OCI-LY1 (cell line): ENCODE measurements around the gene SORBS1.

Experiments used
- H2AFZ ChIP-seq: fragments of 200-600 bp; sonication (generic), shearing (Covaris generic); 2 replicates; pipeline ENCODE4 v1.6.0; 2014; ENCODE audit warnings: antibody characterized with exemption, mild to moderate bottlenecking, low read length
- H3F3A ChIP-seq: fragments of 200-600 bp; sonication (generic), shearing (Covaris generic); 2 replicates; pipeline ENCODE4 v1.6.0; 2014; ENCODE audit warnings: mild to moderate bottlenecking, antibody characterized with exemption, low read length, moderate library complexity; ENCODE audit not compliant: insufficient read depth
- H3K27ac ChIP-seq: fragments of 200-600 bp; sonication (generic); 2 replicates; pipeline ENCODE4 v1.5.1; 2014; ENCODE audit warnings: low read length, mixed run types, mild to moderate bottlenecking, low read depth; ENCODE audit not compliant: poor library complexity, severe bottlenecking
- H3K27me3 ChIP-seq: fragments of 200-600 bp; sonication (generic); 2 replicates; pipeline ENCODE4 v1.6.0; 2014; ENCODE audit warnings: antibody characterized with exemption, mild to moderate bottlenecking, low read length, moderate library complexity; ENCODE audit not compliant: insufficient read depth
- H3K36me3 ChIP-seq: fragments of 200-600 bp; sonication (generic); 2 replicates; pipeline ENCODE4 v1.6.1; 2014; ENCODE audit warnings: mild to moderate bottlenecking, antibody characterized with exemption, low read length, moderate library complexity, mixed read lengths; ENCODE audit not compliant: insufficient read depth
- H3K4me1 ChIP-seq: fragments of 200-600 bp; sonication (generic); 2 replicates; pipeline ENCODE4 v1.5.1; 2014; ENCODE audit warnings: mild to moderate bottlenecking, low read length, moderate library complexity; ENCODE audit not compliant: insufficient read depth, severe bottlenecking
- H3K4me2 ChIP-seq: fragments of 200-600 bp; sonication (generic), shearing (Covaris generic); 2 replicates; pipeline ENCODE4 v1.6.1; 2014; ENCODE audit warnings: low read length
- H3K4me3 ChIP-seq: fragments of 200-600 bp; sonication (generic); 2 replicates; pipeline ENCODE4 v1.5.1; 2014; ENCODE audit warnings: low read length, low read depth, mild to moderate bottlenecking, mixed read lengths; ENCODE audit not compliant: poor library complexity, severe bottlenecking
- H3K79me2 ChIP-seq: fragments of 200-600 bp; shearing (Covaris generic); 2 replicates; pipeline ENCODE4 v1.6.1; 2016; ENCODE audit warnings: mixed run types, low read length, mixed read lengths; ENCODE audit not compliant: insufficient read depth
- H3K9ac ChIP-seq: fragments of 200-600 bp; sonication (generic), shearing (Covaris generic); 2 replicates; pipeline ENCODE4 v1.6.1; 2014; ENCODE audit warnings: mild to moderate bottlenecking, low read length, mixed read lengths
- H3K9me2 ChIP-seq: fragments of 200-600 bp; sonication (generic), shearing (Covaris generic); 2 replicates; pipeline ENCODE4 v1.6.1; 2014; ENCODE audit warnings: low read depth, mild to moderate bottlenecking, low read length, mixed read lengths
- H3K9me3 ChIP-seq: fragments of 200-600 bp; shearing (Covaris generic); 2 replicates; pipeline ENCODE4 v1.6.1; 2014; ENCODE audit warnings: low read length, mixed read lengths
- H4K20me1 ChIP-seq: fragments of 200-600 bp; sonication (generic), shearing (Covaris generic); 2 replicates; pipeline ENCODE4 v1.6.0; 2016; ENCODE audit warnings: mild to moderate bottlenecking, low read length; ENCODE audit not compliant: insufficient read depth
- EZH2 ChIP-seq: fragments of 200-600 bp; sonication (generic), shearing (Covaris generic); IDR thresholded peaks from 2 replicates; pipeline ENCODE4 v1.8.0; 2017; ENCODE audit warnings: borderline replicate concordance, mixed run types, mild to moderate bottlenecking, antibody characterized with exemption, low read length, moderate library complexity, mixed read lengths
- TF ChIP-seq, protein P1 (sequence below): fragments of 200-600 bp; sonication (generic), shearing (Covaris generic); IDR thresholded peaks from 2 replicates; pipeline ENCODE4 v1.5.1; 2017; ENCODE audit warnings: mild to moderate bottlenecking, antibody characterized with exemption, low read length, moderate library complexity, mixed read lengths

SORBS1 gene

DNA sequence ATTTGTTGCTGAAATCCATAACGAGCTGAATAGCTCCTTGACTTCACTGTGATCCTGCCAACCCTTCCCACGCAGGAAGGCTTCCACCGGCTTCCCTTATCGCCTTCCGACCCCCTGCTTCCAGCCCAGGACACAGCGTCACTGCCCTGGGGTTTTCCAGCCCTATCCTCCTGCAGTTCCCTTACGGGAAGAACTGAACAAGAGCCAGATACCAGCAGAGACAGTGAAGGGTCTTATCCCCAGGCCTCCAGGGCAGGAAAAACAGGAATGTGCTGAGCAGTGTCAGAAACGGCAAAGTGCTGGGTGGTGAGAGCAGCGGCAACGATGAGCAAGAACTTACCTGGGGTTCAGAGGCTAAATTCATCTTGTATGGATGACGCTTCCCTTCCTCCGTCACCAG lies 292.7 kb downstream of the SORBS1 start:
- Histone ChIP-seq H3K27me3 (no peaks in the 10 kb centered on the region), H3K4me1 (no peaks in the 10 kb centered on the region), H3K9me2 (no peaks in the 10 kb centered on the region), H3K36me3 (peaks cover 20% of the 10 kb centered on the region), H4K20me1 (no peaks in the 10 kb centered on the region), H2AFZ (no peak overlapping the region), H3K9ac (no peak overlapping the region), H3K27ac (no peak overlapping the region), H3F3A (no peaks in the 10 kb centered on the region), H3K9me3 (no peaks in the 10 kb centered on the region), H3K79me2 (no peaks in the 10 kb centered on the region), H3K4me3 (no peak overlapping the region), H3K4me2 (no peak overlapping the region)
- no peak for TF ChIP-seq EZH2
- TF ChIP-seq, protein P1, sequence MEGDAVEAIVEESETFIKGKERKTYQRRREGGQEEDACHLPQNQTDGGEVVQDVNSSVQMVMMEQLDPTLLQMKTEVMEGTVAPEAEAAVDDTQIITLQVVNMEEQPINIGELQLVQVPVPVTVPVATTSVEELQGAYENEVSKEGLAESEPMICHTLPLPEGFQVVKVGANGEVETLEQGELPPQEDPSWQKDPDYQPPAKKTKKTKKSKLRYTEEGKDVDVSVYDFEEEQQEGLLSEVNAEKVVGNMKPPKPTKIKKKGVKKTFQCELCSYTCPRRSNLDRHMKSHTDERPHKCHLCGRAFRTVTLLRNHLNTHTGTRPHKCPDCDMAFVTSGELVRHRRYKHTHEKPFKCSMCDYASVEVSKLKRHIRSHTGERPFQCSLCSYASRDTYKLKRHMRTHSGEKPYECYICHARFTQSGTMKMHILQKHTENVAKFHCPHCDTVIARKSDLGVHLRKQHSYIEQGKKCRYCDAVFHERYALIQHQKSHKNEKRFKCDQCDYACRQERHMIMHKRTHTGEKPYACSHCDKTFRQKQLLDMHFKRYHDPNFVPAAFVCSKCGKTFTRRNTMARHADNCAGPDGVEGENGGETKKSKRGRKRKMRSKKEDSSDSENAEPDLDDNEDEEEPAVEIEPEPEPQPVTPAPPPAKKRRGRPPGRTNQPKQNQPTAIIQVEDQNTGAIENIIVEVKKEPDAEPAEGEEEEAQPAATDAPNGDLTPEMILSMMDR: no peak

DNA sequence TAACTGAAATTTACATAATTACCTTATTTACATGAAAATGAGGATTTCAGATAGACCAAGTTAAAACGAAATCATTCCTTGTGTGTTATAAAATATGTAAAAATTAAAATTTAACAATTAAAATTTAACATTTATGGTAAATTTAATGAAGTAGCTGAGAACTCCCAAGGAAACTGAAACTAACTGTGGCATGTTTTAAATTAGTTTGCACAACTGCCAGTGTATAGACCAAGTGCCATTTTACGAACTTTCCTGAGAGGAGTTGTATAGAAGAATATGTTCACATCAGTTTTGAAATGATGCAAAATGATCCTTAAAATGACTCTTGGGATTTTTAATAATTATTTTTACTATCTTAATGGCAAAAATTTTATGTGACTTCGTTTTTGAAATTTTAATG lies 293.9 kb downstream of the SORBS1 start:
- Histone ChIP-seq H3K27me3 (no peaks in the 10 kb centered on the region), H4K20me1 (no peaks in the 10 kb centered on the region), H3K4me1 (no peaks in the 10 kb centered on the region), H3K9me2 (no peaks in the 10 kb centered on the region), H3K4me2 (no peak overlapping the region), H3K4me3 (no peak overlapping the region), H3K36me3 (peaks cover 26% of the 10 kb centered on the region), H3F3A (no peaks in the 10 kb centered on the region), H2AFZ (no peak overlapping the region), H3K9ac (no peak overlapping the region), H3K27ac (no peak overlapping the region), H3K9me3 (no peaks in the 10 kb centered on the region), H3K79me2 (no peaks in the 10 kb centered on the region)
- TF ChIP-seq, protein P1: no peak
- no peak for TF ChIP-seq EZH2

DNA sequence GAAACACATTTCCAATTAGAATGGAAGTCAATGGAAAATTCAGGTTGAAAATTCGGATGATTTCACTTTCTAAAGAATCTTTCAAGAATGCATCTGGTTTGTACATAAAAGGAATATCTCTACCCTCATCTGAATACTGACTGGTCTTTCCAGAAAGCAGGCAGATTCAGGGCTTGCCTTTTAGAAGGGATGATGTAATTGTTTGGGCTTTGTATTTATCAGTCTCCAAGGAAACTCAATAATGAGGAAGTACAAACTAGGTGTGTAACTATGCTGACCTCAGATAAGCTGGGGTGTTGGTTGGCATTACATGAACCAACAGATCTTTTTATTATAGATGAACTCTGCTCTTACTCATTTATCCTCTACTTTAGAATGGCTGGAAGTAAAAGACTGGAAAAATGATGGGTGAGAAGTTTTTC lies 294.5 kb downstream of the SORBS1 start:
- H3K4me1 ChIP-seq: no peaks in the 10 kb centered on the region
- H3K9ac ChIP-seq: no peak overlapping the region
- H3K79me2 ChIP-seq: no peaks in the 10 kb centered on the region
- H2AFZ ChIP-seq: no peak overlapping the region
- H3K9me2 ChIP-seq: no peaks in the 10 kb centered on the region
- no peak overlapping the region for H3K4me3 ChIP-seq
- TF ChIP-seq, protein P1: no peak
- TF ChIP-seq EZH2: no peak
- H3F3A ChIP-seq: no peaks in the 10 kb centered on the region
- H3K9me3 ChIP-seq: no peaks in the 10 kb centered on the region
- no peaks in the 10 kb centered on the region for H3K27me3 ChIP-seq
- peaks cover 26% of the 10 kb centered on the region for H3K36me3 ChIP-seq
- H3K27ac ChIP-seq: no peak overlapping the region
- H4K20me1 ChIP-seq: no peaks in the 10 kb centered on the region
- H3K4me2 ChIP-seq: no peak overlapping the region
